GM19455 (cell line): ENCODE data around the gene GPC6.

Source experiments
- ATAC-seq: cut with Tn5 transposase; IDR thresholded peaks from one replicate; pipeline ENCODE4 v1.9.1; 2021; ENCODE audit not compliant: unreplicated experiment

The GPC6 gene

GRCh38 chr13:93727211-93728141, 500.9 kb downstream of the GPC6 start:
- no peak for ATAC-seq

GRCh38 chr13:93729383-93729782, 502.8 kb downstream of the GPC6 start:
- ATAC-seq: no peak

GRCh38 chr13:93730780-93731179, 504.2 kb downstream of the GPC6 start:
- no peak for ATAC-seq

GRCh38 chr13:93732186-93732585, 505.6 kb downstream of the GPC6 start:
- no peak for ATAC-seq

- ATAC-seq: no peak
Measured at GRCh38 chr13:93736081-93736480, 509.5 kb downstream of the GPC6 start.

- ATAC-seq: no peak
Measured at GRCh38 chr13:93736909-93737308, 510.3 kb downstream of the GPC6 start.

- no peak for ATAC-seq
Measured at GRCh38 chr13:93740334-93740733, 513.7 kb downstream of the GPC6 start.

- no peak for ATAC-seq
Measured at GRCh38 chr13:93744033-93744432, 517.4 kb downstream of the GPC6 start.

GRCh38 chr13:93744886-93745285, 518.3 kb downstream of the GPC6 start:
- ATAC-seq: no peak

- ATAC-seq: no peak
Measured at GRCh38 chr13:93745884-93746283, 519.3 kb downstream of the GPC6 start.

- ATAC-seq: no peak
Measured at GRCh38 chr13:93746589-93746988, 520.0 kb downstream of the GPC6 start.

GRCh38 chr13:93750676-93751075, 524.1 kb downstream of the GPC6 start:
- no peak for ATAC-seq

- ATAC-seq: no peak
Measured at GRCh38 chr13:93751117-93751516, 524.5 kb downstream of the GPC6 start.

GRCh38 chr13:93752541-93752940, 525.9 kb downstream of the GPC6 start:
- no peak for ATAC-seq

- no peak for ATAC-seq
Measured at GRCh38 chr13:93753639-93754038, 527.0 kb downstream of the GPC6 start.

- no peak for ATAC-seq
Measured at GRCh38 chr13:93755341-93755740, 528.7 kb downstream of the GPC6 start.

- ATAC-seq: no peak
Measured at GRCh38 chr13:93758575-93758974, 532.0 kb downstream of the GPC6 start.

GRCh38 chr13:93762708-93763426, 536.3 kb downstream of the GPC6 start:
- ATAC-seq: no peak

GRCh38 chr13:93765062-93765461, 538.5 kb downstream of the GPC6 start:
- ATAC-seq: no peak

GRCh38 chr13:93765811-93766210, 539.2 kb downstream of the GPC6 start:
- no peak for ATAC-seq

GRCh38 chr13:93766719-93767118, 540.1 kb downstream of the GPC6 start:
- ATAC-seq: no peak
